NCI-H82 treated with DMSO at 0.1 percent for 48 hours (cell line): Measurements from ENCODE around the gene TUBB4A.

ENCODE experiments used
- DNase-seq: peaks from one replicate; lab custom pipeline; 2025; ENCODE audit not compliant: unreplicated experiment; lab: John Stamatoyannopoulos, UW

TUBB4A gene

GRCh38 chr19:6446452-6446851 is 55.7 kb downstream of the TUBB4A start:
- no peak for DNase-seq
